Gastroesophageal sphincter (tissue), 4 donors: ENCODE measurements around the gene MCM10. TPM values are rescaled to one million over a fixed set of nuclear protein-coding genes. Genes with fewer than 3 reads are reported as not detected.

Experiments
- ATAC-seq: fragments of 150-250 bp; one replicate; pipeline ENCODE4 v1.9.1; 2016; ENCODE audit warnings: mild to moderate bottlenecking, moderate library complexity
- H3K27ac ChIP-seq, 4 donors: fragments of 200-600 bp; sonication (generic) in 3 of 4; 1 replicate in 3 of 4; 2 replicates in 1 of 4; pipeline ENCODE4 v1.5.1; 2016 to 2019
- H3K27me3 ChIP-seq: fragments of 200-600 bp; sonication (generic); one replicate; pipeline ENCODE4 v1.5.1; 2019
- H3K36me3 ChIP-seq, 2 donors: fragments of 200-600 bp; sonication (generic); one replicate each; pipeline ENCODE4 v1.5.1; 2019; ENCODE audit warnings: control low read depth in 1 of 2
- H3K4me1 ChIP-seq, 3 donors: fragments of 200-600 bp; sonication (generic); 1 replicate in 2 of 3; 2 replicates in 1 of 3; pipeline ENCODE4 v1.5.1; 2016 to 2019; ENCODE audit warnings: control low read depth in 2 of 3
- H3K4me3 ChIP-seq, 2 donors: fragments of 200-600 bp; sonication (generic); one replicate each; pipeline ENCODE4 v1.5.1; 2019; ENCODE audit warnings: mild to moderate bottlenecking in 1 of 2, moderate library complexity in 1 of 2
- H3K9me3 ChIP-seq, 3 donors: fragments of 200-600 bp; sonication (generic); one replicate each; pipeline ENCODE4 v1.5.1; 2017 to 2019; ENCODE audit warnings: control low read depth in 2 of 3
- CTCF ChIP-seq, 4 experiments: fragments of 200-600 bp in 2 of 4; fragments of 450-650 bp in 2 of 4; sonication (generic) in 1 of 4; IDR thresholded peaks; one replicate each; pipeline ENCODE4 v1.5.1; 2017 to 2019; ENCODE audit warnings: antibody characterized with exemption in 4 of 4, mild to moderate bottlenecking in 2 of 4, moderate library complexity in 2 of 4
- EP300 ChIP-seq: sonication (generic); formaldehyde crosslinking; IDR thresholded peaks from one replicate; pipeline ENCODE4 v1.6.1; 2017; ENCODE audit warnings: antibody characterized with exemption, mild to moderate bottlenecking
- POLR2A ChIP-seq, 2 donors: fragments of 450-650 bp; IDR thresholded peaks; one replicate each; pipeline ENCODE4 v1.6.1; 2017; ENCODE audit warnings: antibody characterized with exemption in 2 of 2, mild to moderate bottlenecking in 2 of 2, moderate library complexity in 1 of 2
- POLR2AphosphoS5 ChIP-seq: sonication (generic); formaldehyde crosslinking; IDR thresholded peaks from one replicate; pipeline ENCODE4 v1.6.1; 2017; ENCODE audit warnings: antibody characterized with exemption
- WGBS, 2 donors: methylation state at CpG; one replicate each; pipeline ENCODE4 v1.1.5; 2018; ENCODE audit warnings: low coverage in 1 of 2; 5-methylcytosine and 5-hydroxymethylcytosine counted together
- total RNA-seq, 4 donors: library from RNA; depleted of rRNA; stranded (reverse); fragments of >200 nt; gene quantifications; one replicate each; pipeline ENCODE4 v1.1.0, GENCODE V29; 2016

Gene MCM10
- total RNA-seq, 4 donors from 2014 or later: 0.08 to 1.1 TPM; not detected in 2

- no peak overlapping the region for H3K27ac ChIP-seq
- H3K4me3 ChIP-seq: no peak overlapping the region
- no peaks in the 10 kb centered on the region for H3K9me3 ChIP-seq
- no peak for TF ChIP-seq CTCF (IDR thresholded peaks at IDR 0.05)
- no peak for TF ChIP-seq POLR2A (IDR thresholded peaks at IDR 0.05)
- no peak for TF ChIP-seq POLR2AphosphoS5
- TF ChIP-seq EP300: no peak
- ATAC-seq: no peak
- H3K36me3 ChIP-seq: no peaks in the 10 kb centered on the region
- peaks cover 0 to 18% (median 11%) of the 10 kb centered on the region in 3 donors for H3K4me1 ChIP-seq
- 92 to 93% methylated on average over 2 to 3 of the region's 3 CpGs for WGBS, 2 donors
- no peaks in the 10 kb centered on the region for H3K27me3 ChIP-seq
Measured at GRCh38 chr10:13163859-13164258, 2.5 kb downstream of the MCM10 start.

- ATAC-seq: no peak
- TF ChIP-seq CTCF (IDR thresholded peaks at IDR 0.05) (no peak), POLR2AphosphoS5 (no peak), POLR2A (IDR thresholded peaks at IDR 0.05) (no peak), EP300 (no peak)
- peaks cover 0 to 18% (median 11%) of the 10 kb centered on the region in 3 donors for H3K4me1 ChIP-seq
- H3K4me3 ChIP-seq: no peak overlapping the region
- no peaks in the 10 kb centered on the region for H3K9me3 ChIP-seq
- no peaks in the 10 kb centered on the region for H3K36me3 ChIP-seq
- no peaks in the 10 kb centered on the region for H3K27me3 ChIP-seq
- H3K27ac ChIP-seq: no peak overlapping the region
Measured at GRCh38 chr10:13165177-13165576, 3.8 kb downstream of the MCM10 start.

- Histone ChIP-seq H3K27ac (no peak overlapping the region), H3K36me3 (no peaks in the 10 kb centered on the region), H3K9me3 (no peaks in the 10 kb centered on the region), H3K4me1 (no peaks in the 10 kb centered on the region), H3K4me3 (no peak overlapping the region), H3K27me3 (no peaks in the 10 kb centered on the region)
- TF ChIP-seq POLR2A (IDR thresholded peaks at IDR 0.05) (no peak), EP300 (no peak), POLR2AphosphoS5 (no peak), CTCF (IDR thresholded peaks at IDR 0.05) (no peak)
- no peak for ATAC-seq
- WGBS, 2 donors: 79% methylated on average over 5 to 6 of the region's 7 CpGs
Measured at GRCh38 chr10:13167568-13167967, 6.2 kb downstream of the MCM10 start.

- Histone ChIP-seq H3K27ac (no peak overlapping the region), H3K9me3 (no peaks in the 10 kb centered on the region), H3K36me3 (no peaks in the 10 kb centered on the region), H3K4me3 (no peak overlapping the region), H3K4me1 (no peaks in the 10 kb centered on the region), H3K27me3 (no peaks in the 10 kb centered on the region)
- no peak for ATAC-seq
- TF ChIP-seq POLR2A (IDR thresholded peaks at IDR 0.05) (no peak), POLR2AphosphoS5 (no peak), CTCF (IDR thresholded peaks at IDR 0.05) (no peak), EP300 (no peak)
- WGBS, 2 donors: 87% methylated on average over 4 of the region's 6 CpGs; no CpG with 5 or more reads in 1 of the 2 donors
Measured at GRCh38 chr10:13168781-13169180, 7.4 kb downstream of the MCM10 start.

- no peak for ATAC-seq
- Histone ChIP-seq H3K36me3 (no peaks in the 10 kb centered on the region), H3K27me3 (no peaks in the 10 kb centered on the region), H3K9me3 (no peaks in the 10 kb centered on the region), H3K4me3 (no peak overlapping the region), H3K4me1 (no peaks in the 10 kb centered on the region), H3K27ac (no peak overlapping the region)
- WGBS, 2 donors: 83 to 100% methylated on average over 2 of the region's 2 CpGs
- TF ChIP-seq POLR2AphosphoS5 (no peak), POLR2A (IDR thresholded peaks at IDR 0.05) (no peak), CTCF (IDR thresholded peaks at IDR 0.05) (no peak), EP300 (no peak)
Measured at GRCh38 chr10:13173616-13174015, 12.3 kb downstream of the MCM10 start.
